ENCODE data around the gene NCOA7.

DNA sequence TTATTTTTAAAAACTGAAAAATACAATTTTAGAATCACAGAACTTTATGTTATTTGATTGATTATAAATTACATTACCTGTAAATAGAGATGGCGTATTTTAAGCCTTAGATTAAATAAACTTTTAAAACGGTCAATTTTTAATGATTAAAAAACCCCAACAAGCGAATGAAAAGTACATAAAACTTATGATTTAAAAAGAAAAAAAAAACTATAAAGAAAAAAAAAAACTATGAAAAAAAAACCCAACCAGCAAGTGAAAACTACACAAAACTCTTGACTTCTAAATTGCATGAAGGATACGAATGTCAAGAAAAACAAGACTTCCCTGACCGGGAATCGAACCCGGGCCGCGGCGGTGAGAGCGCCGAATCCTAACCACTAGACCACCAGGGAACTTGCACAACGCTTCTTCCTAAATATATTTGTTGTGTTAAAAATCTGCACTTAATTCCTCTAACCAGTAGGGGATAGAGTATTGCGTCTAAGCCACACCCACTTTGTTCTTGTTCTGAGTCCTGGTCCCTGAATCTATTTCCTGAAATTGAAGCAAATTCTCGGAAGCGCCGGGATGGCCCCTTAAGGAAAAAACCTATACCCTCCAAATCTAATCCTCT is 10.7 kb upstream of the NCOA7 start:
- TF ChIP-seq, protein P1, sequence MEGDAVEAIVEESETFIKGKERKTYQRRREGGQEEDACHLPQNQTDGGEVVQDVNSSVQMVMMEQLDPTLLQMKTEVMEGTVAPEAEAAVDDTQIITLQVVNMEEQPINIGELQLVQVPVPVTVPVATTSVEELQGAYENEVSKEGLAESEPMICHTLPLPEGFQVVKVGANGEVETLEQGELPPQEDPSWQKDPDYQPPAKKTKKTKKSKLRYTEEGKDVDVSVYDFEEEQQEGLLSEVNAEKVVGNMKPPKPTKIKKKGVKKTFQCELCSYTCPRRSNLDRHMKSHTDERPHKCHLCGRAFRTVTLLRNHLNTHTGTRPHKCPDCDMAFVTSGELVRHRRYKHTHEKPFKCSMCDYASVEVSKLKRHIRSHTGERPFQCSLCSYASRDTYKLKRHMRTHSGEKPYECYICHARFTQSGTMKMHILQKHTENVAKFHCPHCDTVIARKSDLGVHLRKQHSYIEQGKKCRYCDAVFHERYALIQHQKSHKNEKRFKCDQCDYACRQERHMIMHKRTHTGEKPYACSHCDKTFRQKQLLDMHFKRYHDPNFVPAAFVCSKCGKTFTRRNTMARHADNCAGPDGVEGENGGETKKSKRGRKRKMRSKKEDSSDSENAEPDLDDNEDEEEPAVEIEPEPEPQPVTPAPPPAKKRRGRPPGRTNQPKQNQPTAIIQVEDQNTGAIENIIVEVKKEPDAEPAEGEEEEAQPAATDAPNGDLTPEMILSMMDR (IDR thresholded peaks at IDR 0.05; ENCODE audit: low read depth, low read length, poor library complexity, severe bottlenecking): peak; percentile 10
- no peak for TF ChIP-seq EZH2phosphoT487 (IDR thresholded peaks at IDR 0.05; ENCODE audit: borderline replicate concordance, low read length)
